Measurements from ENCODE around the gene GCNT4.
A peak's percentile ranks its signal among the peaks of the same experiment; 100 is the strongest.
"Not testable (repeated sequence)": the region's sequence is repeated elsewhere in the genome, so short reads cannot be mapped to it uniquely, and the experiment has no call there.

Gene GCNT4, protein sequence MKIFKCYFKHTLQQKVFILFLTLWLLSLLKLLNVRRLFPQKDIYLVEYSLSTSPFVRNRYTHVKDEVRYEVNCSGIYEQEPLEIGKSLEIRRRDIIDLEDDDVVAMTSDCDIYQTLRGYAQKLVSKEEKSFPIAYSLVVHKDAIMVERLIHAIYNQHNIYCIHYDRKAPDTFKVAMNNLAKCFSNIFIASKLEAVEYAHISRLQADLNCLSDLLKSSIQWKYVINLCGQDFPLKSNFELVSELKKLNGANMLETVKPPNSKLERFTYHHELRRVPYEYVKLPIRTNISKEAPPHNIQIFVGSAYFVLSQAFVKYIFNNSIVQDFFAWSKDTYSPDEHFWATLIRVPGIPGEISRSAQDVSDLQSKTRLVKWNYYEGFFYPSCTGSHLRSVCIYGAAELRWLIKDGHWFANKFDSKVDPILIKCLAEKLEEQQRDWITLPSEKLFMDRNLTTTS

DNA sequence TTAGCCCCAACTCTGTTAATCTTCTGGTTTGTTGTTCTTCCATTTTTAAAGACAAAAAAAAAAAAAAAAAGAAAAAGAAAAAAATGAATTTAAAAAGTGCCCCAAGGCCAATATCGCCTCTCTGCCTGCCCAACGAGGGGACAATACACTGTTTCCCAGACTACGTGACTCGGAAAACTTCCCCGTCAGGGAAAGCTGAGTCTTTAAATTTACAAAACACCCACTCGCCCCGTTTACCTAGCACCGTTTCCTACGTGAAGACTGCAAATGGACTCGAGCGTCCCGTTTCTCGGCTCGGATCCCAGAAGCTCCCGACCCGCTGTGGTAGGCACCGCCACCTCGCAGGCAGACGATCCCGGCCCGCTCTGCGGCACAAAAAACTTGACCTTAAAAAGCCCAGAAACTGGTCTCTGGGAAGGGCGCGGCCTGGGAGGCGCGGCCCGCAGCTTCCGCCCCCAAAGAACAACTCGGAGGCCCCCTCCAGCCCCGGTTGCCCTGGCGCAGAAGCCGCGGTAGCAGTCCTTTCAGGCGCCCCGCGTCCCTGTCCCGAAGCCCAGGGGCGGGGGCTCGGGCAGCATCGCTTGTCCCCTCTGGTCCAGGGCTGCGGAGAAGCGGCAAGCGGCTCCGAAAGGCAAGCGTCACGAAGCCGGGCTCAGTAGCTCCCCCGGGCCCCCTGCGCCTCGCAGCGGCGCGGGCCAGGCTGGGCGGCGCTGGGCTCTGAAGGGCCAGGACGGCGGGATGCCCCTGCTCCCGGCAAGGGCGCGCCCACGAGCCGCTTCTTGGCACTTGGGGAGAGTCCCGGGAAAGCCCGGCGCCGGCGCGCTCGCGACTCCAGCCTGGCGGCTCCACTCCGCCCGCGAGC is at the start of gene GCNT4:
TSS of gene GCNT4 (minus strand) at position 367 of the 862 bp plus-strand sequence. CDS start 22,521 bp downstream, outside the sequence.
- peak in 2 of 4 experiments; percentile 38 to 45 for DNase-seq

DNA sequence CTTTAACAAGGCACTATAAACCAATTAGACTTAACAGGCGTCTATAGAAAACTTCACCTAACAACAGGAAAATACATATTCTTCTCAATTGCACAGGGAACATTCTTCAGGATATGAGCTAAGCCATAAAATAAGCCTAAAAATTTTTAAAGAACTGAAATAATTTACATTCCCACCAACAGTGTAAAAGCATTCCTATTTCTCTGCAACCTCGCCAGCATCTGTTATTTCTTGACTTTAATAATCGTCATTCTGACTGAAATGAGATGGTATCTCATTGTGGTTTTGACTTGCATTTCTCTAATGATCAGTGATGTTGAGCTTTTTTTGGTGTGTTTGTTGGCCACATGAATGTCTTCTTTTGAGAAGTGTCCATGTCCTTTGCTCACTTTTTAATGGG is 43.6 kb upstream of the GCNT4 start:
- DNase-seq: not testable (repeated sequence)

DNA sequence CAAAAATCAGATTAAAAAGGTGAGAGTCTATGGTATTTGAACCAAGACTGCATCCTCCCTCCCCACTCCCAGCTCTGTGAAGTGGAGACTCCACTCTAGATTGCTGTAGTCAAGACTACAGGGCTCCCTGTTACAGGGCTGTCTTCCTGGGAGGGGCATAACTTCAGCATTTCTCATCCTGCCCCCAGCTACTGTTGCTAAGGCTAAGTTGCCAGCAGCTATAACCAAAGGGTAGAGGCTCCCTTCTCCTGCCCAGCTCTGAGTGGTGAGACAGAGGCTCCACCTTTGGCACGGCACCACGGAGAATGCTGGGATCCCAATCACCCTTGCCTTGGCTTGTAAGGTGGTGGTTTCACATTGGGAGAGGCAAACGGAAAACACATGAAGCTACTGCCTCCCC is 39.2 kb upstream of the GCNT4 start:
- DNase-seq: no peak

DNA sequence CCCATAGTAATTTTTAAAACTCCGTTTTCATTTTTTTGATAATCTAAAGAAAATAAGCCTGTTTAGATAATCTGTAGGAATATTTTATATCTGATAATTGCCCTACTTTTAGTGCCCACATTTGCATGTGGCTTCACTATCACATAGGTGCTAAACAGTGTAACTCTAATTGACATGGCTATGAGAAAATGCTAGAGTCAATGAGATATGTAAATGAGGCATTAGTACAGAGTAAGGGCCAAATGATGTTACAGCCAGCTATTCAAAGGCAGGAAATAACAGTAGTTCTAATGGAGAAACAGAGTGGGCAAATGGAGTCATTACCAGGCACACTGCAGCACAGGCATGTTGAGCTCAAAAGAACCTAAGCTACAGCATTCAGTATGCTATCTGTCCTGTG is 37.3 kb upstream of the GCNT4 start:
- DNase-seq: no peak

DNA sequence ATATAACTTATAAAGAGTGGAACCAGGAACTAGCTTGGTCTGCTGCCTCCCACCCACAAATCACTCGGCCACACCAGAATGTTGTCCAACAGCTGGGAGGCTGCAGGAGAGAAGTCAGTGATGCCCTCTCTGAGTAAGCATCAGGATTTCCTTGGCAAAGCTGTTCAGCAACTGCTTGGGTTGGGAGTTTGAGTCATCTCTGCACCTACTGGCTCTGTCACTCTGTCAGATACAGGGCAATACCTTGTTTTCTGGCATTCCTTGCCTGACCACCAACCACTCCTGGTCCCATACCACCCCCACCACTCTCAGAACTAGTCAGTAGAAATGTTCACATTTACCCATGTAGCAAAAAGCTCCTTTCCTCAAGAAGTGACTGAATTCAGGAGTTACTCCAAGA is 36.8 kb upstream of the GCNT4 start:
- no peak for DNase-seq

DNA sequence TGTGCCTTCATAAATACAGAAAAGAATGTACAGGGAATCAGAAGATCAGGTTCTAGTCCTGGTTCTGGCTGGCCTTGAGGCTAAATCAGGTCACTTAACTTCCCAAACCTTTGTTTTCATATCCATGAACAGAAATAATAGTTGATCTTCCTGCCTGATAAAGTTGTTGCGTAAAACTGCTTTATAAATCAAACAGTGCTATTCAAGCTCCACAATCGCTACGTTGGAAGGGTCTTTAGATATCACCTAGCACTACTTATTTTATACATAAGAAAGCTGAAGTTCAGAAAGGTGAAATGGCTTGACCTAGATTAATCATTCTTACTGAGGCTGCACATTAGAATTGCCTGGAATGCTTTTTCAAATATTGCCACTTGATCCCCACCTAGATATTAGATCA is 36.3 kb upstream of the GCNT4 start:
- DNase-seq: no peak

DNA sequence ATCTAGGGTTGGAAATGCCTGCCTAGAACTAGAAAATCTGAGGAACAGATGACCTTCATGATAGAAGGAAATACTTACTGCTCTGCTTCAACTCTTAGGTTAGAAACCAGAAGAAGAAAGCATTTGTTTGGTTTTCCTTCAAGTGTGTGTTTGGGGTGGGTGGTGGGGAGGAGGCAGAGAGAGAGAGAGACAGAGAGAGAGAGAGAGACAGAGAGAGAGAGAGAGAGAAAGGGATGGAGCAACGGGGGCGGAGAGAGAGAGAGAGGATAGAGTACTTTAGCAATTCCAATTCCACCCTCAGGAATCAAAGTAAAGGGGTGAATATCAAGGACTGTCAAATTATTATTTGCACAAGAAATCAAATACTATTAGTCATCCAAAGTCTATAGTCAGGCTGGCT is 29.2 kb upstream of the GCNT4 start:
- no peak for DNase-seq

DNA sequence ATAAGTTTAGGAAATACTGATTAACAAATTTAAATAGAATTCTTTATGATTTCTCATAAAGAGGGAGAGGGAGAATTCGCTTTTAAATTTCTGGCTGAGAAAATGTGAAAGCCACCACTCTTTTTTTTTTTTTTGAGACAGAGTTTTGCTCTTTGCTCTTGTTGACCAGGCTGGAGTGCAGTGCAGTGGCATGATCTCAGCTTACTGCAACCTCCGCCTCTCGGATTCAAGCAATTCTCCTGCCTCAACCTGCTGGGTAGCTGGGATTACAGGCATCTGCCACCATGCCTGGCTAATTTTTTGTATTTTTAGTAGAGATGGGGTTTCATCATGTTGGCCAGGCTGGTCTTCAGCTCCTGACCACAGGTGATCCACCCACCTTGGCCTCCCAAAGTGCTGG is 27.0 kb upstream of the GCNT4 start:
- DNase-seq: not testable (repeated sequence)

DNA sequence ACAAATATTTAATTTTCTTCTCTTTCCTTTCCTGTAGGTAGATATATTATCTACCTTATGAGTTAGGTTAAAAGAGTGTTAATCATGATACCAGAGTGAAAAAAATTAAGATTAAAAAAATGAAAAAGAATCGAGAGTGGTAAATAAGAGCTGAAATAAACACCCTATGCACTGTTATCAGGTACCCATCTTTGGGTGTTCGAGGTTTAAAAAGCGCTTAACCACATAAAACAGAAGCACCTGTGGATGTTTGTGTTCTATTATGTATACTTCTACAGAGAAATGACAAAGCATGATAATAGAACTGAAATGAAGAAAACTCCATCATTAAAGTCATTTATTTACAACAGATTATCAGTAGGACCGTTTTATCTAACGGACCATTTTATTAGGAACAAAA is 25.7 kb upstream of the GCNT4 start:
- DNase-seq: no peak

DNA sequence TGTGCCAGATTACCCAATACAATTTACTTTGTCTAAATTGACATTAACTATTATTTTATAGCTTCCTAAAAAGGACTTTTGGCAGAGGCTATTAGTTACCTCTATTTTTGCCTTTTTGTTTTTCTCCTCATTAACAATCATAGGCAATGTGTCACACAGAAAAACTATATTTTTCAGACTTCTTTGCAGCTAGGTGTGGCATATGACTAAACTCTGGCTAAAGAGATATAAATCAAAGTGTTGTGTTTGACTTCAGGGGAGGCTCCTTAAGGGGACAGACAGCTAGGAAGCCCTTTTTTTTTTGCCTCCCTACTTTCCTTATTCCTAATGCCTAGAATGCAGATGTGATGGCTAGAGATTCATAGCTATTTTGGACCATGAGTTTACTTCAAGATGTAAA is 19.7 kb upstream of the GCNT4 start:
- DNase-seq: no peak

DNA sequence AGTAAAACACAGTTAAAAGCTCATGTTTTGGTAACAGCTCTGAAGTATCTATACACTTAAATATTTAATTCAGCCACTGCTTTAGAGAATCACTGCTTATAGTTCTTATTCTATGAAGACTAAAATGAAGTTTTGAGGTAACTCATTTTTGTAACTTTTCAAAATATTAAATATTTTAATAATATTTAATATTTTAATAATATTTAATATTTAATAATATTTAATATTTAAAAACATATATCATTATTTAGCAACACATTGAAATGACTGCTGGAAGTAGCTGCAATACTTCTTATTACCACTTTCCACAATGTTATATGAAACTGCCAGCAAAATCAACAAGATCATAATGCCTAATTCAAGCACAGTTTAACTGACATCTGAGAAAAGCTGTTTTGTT is 18.7 kb upstream of the GCNT4 start:
- no peak for DNase-seq

DNA sequence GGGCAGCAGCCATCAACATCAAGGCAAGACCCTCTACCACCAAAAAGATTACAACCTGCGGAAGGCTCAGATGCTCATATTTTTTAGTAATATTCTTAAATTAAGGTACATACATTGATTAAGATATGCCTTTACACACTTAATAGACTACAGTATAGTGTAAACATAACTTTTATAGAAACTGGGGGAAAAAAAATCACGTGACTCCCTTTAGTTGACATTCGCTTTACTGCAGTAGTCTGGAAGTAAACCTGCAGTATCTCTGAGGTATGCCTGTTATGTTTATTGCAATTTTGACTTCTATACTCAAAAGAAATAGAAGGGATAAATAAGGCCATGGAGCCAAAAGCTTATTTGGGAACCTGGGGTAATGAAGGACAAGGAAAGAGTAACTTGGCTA is 15.1 kb upstream of the GCNT4 start:
- no peak for DNase-seq

DNA sequence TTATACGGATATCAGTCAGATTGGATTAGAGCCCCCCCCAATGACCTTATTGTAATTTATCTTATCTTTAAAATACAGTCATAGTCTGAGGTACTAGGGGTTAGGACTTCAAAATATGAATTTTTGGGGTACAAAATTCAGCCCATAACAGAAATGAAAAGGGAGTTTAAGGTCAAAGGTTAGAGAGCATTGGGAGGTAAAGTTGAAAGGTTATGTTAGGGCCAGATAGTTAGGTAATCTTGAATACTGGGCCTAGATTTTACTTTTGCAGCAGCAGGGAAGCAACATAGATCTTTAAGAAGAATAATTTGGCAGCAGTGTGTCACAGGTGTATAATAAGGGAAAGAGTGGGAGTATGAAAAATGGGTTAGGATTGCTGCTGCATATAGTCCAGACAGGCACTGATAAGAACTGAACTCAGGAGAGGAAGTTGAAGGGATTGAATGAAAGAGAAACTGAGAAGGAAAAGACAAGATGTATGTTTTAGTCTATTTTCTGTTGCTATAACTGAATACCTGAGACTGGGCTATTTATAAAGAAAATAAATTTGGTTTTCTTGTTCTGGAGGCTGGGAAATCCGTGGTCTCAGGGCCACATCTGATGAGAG is 10.7 kb upstream of the GCNT4 start:
- DNase-seq: no peak

DNA sequence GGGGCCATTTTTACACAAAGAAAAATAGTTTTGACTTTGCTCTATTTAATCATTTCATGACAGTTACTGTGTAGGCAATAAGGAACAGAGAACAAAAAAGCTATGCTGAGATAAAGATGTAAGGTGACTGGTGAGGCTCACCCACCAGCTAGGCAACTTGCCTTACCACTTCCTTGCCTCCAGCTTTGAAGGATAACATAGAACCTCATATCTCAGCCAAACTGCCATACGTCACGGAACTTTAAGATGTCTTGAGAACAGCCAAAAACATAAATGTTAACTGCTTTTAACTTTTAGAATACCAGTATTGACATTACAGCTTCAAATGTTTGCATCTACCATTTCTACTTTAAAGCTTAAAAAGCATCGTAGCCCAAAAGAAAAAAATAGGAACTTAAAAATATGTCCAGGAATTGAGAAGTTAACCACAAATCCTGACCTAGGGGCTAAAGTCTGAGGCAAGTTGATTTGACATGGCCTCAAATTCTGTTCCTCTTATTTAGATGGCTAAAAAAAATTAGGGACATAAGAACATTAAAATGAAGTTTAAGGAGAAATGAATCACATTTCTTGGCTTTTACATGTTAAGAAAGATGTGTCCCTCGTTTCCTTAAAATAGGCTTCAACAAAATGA is 7.7 kb upstream of the GCNT4 start:
- DNase-seq: peak in 2 of 4 experiments; percentile 17 to 28

DNA sequence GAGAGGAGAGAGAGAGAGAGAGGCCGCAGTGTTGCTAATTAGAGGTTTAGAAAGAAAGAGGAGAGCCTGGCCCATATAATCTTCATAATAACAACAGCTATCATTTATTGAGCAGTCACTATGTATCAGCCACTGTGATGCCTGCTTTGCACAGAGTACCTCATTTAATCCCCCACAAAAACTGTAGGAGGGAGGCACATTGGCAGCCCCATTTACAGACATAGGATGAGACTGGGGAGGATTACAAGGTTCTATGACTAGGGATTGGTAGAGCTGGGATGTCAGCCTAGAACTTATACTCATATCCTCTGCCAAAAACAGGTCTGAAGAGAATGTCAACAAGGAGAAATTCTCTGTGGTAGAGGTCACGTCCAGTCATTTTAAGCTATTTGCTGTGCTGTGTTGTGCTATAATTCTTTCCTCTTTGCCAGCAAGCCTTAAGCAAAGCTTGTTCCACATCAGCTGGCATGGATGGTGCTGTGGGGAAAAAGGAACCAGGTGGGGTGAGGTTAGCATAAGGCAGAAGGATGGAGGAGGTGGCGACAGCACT is 6.7 kb upstream of the GCNT4 start:
- no peak for DNase-seq

DNA sequence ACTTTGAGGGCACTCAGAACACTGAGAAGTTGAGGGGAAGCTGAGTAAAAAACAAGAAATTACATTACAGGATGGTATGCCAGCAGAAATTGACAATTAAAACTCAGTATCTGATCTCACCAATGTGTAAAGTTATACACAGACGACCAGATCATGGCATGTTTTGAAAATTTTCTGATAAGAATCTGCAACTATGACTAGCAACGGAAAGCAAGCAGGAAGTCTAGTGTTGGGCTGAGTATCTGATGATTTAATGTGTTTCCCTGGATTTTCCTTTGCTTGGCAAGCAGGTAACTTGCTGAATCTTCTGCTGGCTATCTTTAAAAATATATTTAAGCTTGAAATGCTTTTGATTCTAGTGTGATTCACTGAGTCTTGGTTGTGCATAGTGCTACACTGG is 5.2 kb upstream of the GCNT4 start:
- DNase-seq: no peak

DNA sequence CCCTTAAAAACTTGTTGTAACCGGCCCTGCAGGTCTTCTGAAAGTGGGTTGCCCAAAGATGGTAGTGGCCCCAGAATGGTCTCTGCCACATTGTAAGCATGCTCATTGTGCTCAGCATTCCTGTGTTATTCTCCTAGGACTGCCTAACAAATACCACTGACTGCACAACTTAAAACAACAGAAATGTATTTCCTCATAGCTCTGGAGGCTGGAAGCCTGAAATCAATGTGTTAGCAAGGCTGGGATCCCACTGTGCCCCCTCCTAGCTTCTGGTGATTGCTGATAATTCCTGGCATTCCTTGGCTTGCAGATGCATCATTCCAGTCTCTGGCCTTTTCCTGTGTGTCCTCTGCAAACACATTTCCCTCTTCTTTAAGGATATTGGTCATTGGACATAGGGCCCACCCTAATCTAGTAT is 3.4 kb upstream of the GCNT4 start:
- DNase-seq: no peak

DNA sequence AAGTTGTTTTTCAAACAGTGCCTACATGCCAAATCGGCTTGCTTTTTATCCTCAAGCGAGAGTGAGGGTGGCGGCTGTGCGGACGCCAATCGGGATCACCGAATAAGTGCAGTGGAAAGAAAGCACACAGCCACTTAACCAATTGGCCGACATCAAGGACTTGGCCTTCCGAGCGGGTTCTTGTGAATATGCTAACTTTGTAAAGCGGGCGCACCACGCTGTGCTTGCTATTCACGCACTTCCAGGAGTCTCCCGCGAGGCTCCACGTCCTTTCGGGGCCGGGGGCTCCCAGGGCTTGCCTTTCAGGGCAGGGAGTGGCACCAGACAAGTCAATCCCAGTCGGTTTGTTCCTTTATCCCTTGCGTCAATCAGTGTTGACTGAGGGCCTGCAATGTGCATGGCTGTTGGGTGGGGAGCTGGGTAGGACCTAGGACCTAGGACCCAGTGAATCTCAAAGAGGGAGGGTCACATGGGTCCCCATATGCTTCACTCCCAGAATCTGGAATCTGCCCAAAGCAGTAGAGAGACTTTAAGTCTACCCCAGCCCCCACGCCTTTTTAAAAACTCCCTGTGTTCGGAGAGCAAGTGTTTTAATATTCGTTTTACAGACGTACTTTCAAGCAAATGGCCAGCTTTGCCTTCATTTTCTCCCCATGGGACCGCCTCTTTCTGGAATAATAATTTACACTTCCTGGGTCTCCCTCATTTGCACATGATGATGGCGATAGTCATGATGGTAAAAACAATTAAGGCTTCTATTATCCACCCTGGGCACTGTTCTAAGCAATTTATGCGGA is 2.0 kb upstream of the GCNT4 start:
- peak in 2 of 4 experiments; percentile 12 to 42 for DNase-seq

DNA sequence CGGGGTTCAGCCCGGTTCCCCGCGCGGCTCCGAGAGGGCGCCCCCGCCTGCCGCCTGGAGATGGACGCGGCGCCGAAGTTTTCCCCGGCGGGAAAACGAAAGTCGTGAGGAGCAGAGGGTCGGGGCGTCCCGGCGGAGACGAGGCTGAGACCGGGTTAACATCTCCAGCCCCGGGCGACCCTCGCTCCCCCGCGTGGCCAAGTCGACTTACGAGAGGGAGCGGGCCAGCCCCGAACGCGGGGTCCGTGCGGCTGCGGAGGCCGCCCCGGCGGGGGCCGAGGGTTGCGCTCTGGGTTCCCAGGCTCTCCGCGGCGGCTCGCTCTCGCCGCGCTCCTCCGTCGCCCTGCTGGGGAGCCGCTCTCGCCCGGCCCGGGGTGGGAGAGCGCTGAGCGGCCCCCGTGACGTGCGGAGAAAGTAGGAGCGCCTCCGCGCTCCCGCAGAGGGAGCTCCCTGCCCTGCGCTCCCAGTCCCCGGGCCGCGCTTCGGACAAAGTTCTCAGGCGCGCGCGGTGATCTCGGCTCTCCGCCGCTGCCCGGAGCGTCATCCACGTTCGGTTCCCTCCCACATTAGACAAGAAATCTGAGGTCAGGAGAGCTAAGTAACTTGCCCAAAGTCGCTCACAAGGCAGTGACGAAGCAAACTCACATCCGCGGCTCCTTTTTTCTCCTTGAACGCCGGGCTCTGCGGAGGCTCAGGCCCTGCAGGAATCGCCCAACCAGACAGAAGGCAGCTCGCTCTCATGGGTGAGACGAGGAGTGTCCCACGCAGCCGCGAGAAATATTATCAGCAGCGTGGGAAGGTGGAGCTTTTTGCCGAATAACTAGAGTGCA is 1.2 kb upstream of the GCNT4 start:
- peak in 3 of 4 experiments; percentile 24 to 55 (median 37) for DNase-seq

DNA sequence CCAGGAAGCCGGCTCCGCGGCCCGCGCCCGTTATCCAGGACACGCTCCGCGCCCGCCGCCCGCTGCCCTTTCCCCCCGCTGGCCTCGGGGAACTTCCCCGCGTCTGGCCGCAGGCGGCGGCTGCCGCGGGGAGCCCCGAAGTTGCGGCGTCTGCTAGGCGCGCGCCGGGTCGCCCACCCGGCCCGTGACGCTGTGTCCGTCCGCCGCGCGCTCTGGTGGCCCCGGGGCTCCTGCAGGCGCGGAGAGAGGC is 621 bp upstream of the GCNT4 start:
- peak in 1 of 4 experiments; percentile 24 for DNase-seq

DNA sequence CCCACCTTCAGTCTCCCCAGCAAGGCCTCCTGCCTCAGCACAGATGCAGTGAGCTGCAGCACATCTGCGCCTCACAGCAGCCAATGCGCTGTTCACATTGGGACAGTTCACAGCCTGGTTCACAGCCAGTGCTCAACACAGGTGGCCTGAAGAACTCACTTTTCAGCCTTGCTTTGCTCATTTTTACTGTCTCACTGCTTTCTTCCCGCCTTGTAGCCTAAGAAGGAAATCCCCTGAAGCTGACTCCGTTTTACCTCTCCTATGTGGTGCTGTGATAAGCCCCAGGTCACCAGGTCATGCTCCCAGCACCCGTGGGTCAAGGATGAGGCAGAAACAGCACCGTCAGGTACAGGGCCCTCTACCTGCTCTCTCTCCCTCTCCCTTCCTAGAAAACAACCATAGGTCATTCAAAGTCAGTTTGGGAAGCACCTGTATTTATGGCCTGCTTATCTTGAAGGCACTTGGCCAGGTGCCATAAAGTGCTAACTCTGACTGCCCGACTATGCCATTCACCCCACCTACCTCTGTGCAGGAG is 1.1 kb downstream of the GCNT4 start:
- DNase-seq: peak in 1 of 4 experiments; percentile 31
